H9 (cell line): ENCODE data around the gene STARD10. TPM values are rescaled to one million over a fixed set of nuclear protein-coding genes. Genes with fewer than 3 reads are reported as not detected.

Experiments used
- DNase-seq: peaks from one replicate; pipeline ENCODE4 v3.0.0-alpha.2; 2017
- H2AFZ ChIP-seq: one replicate; pipeline ENCODE4 v1.6.1; 2013; ENCODE audit warnings: mild to moderate bottlenecking, low read length, control low read depth, moderate library complexity
- H2AK5ac ChIP-seq: 2 replicates; pipeline ENCODE4 v1.6.1; 2013; ENCODE audit warnings: low read length, control low read depth, mixed read lengths; ENCODE audit not compliant: insufficient read length
- H2BK120ac ChIP-seq: one replicate; pipeline ENCODE4 v1.6.1; 2013; ENCODE audit warnings: low read depth, mild to moderate bottlenecking, low read length, control low read depth, inconsistent platforms; ENCODE audit not compliant: poor library complexity, severe bottlenecking
- H2BK12ac ChIP-seq: 2 replicates; pipeline ENCODE4 v1.6.1; 2013; ENCODE audit warnings: low read length, control low read depth, mixed read lengths, low read depth; ENCODE audit not compliant: insufficient read length
- H2BK15ac ChIP-seq: 2 replicates; pipeline ENCODE4 v1.6.1; 2013; ENCODE audit warnings: low read depth, low read length, control low read depth
- H2BK20ac ChIP-seq: one replicate; pipeline ENCODE4 v1.6.1; 2013; ENCODE audit warnings: low read depth, mild to moderate bottlenecking, low read length, control low read depth, inconsistent platforms; ENCODE audit not compliant: poor library complexity, severe bottlenecking
- H2BK5ac ChIP-seq: 2 replicates; pipeline ENCODE4 v1.6.1; 2013; ENCODE audit warnings: low read length, control low read depth, mixed read lengths; ENCODE audit not compliant: insufficient read length
- H3K14ac ChIP-seq: 2 replicates; pipeline ENCODE4 v1.6.1; 2013; ENCODE audit warnings: low read length, control low read depth; ENCODE audit not compliant: insufficient read depth
- H3K18ac ChIP-seq: 2 replicates; pipeline ENCODE4 v1.6.1; 2013; ENCODE audit warnings: low read depth, mild to moderate bottlenecking, mixed read lengths, low read length, control low read depth; ENCODE audit not compliant: insufficient read length
- H3K23ac ChIP-seq: 2 replicates; pipeline ENCODE4 v1.6.1; 2013; ENCODE audit warnings: low read length, control low read depth, mixed read lengths, low read depth; ENCODE audit not compliant: insufficient read length
- H3K23me2 ChIP-seq: 2 replicates; pipeline ENCODE4 v1.6.1; 2013; ENCODE audit warnings: low read depth, mild to moderate bottlenecking, mixed read lengths, low read length, control low read depth; ENCODE audit not compliant: insufficient read length, poor library complexity, severe bottlenecking
- H3K27ac ChIP-seq: 2 replicates; pipeline ENCODE4 v1.5.1; 2013; ENCODE audit warnings: low read length, control low read depth, mixed read lengths, low read depth; ENCODE audit not compliant: insufficient read length
- H3K27me3 ChIP-seq: 2 replicates; pipeline ENCODE4 v1.6.1; 2013; ENCODE audit warnings: low read length, control low read depth, inconsistent platforms; ENCODE audit not compliant: insufficient read depth
- H3K4ac ChIP-seq: 2 replicates; pipeline ENCODE4 v1.6.1; 2013; ENCODE audit warnings: low read depth, mild to moderate bottlenecking, control low read depth, inconsistent platforms, low read length, moderate library complexity
- H3K4me1 ChIP-seq: 2 replicates; pipeline ENCODE4 v1.6.1; 2013; ENCODE audit warnings: low read length, control low read depth, inconsistent platforms; ENCODE audit not compliant: insufficient read depth
- H3K4me2 ChIP-seq: 2 replicates; pipeline ENCODE4 v1.6.1; 2013; ENCODE audit warnings: low read length, control low read depth, mixed read lengths; ENCODE audit not compliant: insufficient read length, insufficient read depth
- H3K56ac ChIP-seq: 2 replicates; pipeline ENCODE4 v1.6.1; 2013; ENCODE audit warnings: low read depth, mild to moderate bottlenecking, mixed read lengths, low read length, control low read depth; ENCODE audit not compliant: insufficient read length
- H3K79me1 ChIP-seq: 2 replicates; pipeline ENCODE4 v1.6.1; 2013; ENCODE audit warnings: low read depth, mild to moderate bottlenecking, moderate library complexity, low read length, control low read depth, inconsistent platforms; ENCODE audit not compliant: insufficient read depth, poor library complexity, severe bottlenecking
- H3K79me2 ChIP-seq: 2 replicates; pipeline ENCODE4 v1.6.1; 2013; ENCODE audit warnings: low read length, control low read depth, inconsistent platforms; ENCODE audit not compliant: insufficient read depth
- H3K9ac ChIP-seq: 2 replicates; pipeline ENCODE4 v1.6.1; 2013; ENCODE audit warnings: low read length, control low read depth, mixed read lengths; ENCODE audit not compliant: insufficient read length; ENCODE audit errors: extremely low read depth
- H3K9me3 ChIP-seq: one replicate; pipeline ENCODE4 v1.6.1; 2013; ENCODE audit warnings: low read depth, low read length, inconsistent platforms; ENCODE audit not compliant: control insufficient read depth
- H3T11ph ChIP-seq: one replicate; pipeline ENCODE4 v1.6.1; 2013; ENCODE audit warnings: mild to moderate bottlenecking, low read length, control low read depth, inconsistent platforms
- H4K20me1 ChIP-seq: one replicate; pipeline ENCODE4 v1.6.1; 2013; ENCODE audit not compliant: control insufficient read depth, insufficient read length, insufficient read depth
- H4K5ac ChIP-seq: 2 replicates; pipeline ENCODE4 v1.6.1; 2013; ENCODE audit warnings: low read depth, mild to moderate bottlenecking, mixed read lengths, low read length, control low read depth; ENCODE audit not compliant: insufficient read length
- H4K8ac ChIP-seq: replicated peaks from 2 replicates; pipeline ENCODE4 v1.6.1; 2013; ENCODE audit warnings: low read length, control low read depth, mixed read lengths, low read depth; ENCODE audit not compliant: insufficient read length
- H4K91ac ChIP-seq: 2 replicates; pipeline ENCODE4 v1.6.1; 2013; ENCODE audit warnings: low read depth, mild to moderate bottlenecking, moderate library complexity, mixed read lengths, low read length, control low read depth; ENCODE audit not compliant: insufficient read length
- H3K27ac Mint-ChIP-seq, 3 experiments: 2 replicates in 2 of 3; 3 replicates in 1 of 3; pipeline ENCODE4 v1.8.0; 2020 to 2021; ENCODE audit warnings: mixed read lengths in 3 of 3, mild to moderate bottlenecking in 1 of 3, moderate library complexity in 1 of 3
- H3K27me3 Mint-ChIP-seq: 2 replicates; pipeline ENCODE4 v1.8.0; 2021; ENCODE audit warnings: low read depth, mild to moderate bottlenecking, moderate library complexity, mixed read lengths
- H3K36me3 Mint-ChIP-seq, 3 experiments: 2 replicates in 2 of 3; 3 replicates in 1 of 3; pipeline ENCODE4 v1.8.0; 2020 to 2021; ENCODE audit warnings: low read depth in 3 of 3, mixed read lengths in 3 of 3; ENCODE audit not compliant: insufficient read depth in 1 of 3
- H3K4me1 Mint-ChIP-seq, 2 experiments: 2 replicates each; pipeline ENCODE4 v1.8.0; 2020; ENCODE audit warnings: mixed read lengths in 2 of 2
- H3K4me3 Mint-ChIP-seq, 2 experiments: 2 replicates in 1 of 2; 3 replicates in 1 of 2; pipeline ENCODE4 v1.8.0; 2020 to 2021; ENCODE audit warnings: mild to moderate bottlenecking in 2 of 2, mixed read lengths in 2 of 2, moderate library complexity in 1 of 2
- H3K9me3 Mint-ChIP-seq, 2 experiments: 2 replicates in 1 of 2; 3 replicates in 1 of 2; pipeline ENCODE4 v1.8.0; 2020; ENCODE audit warnings: mild to moderate bottlenecking in 2 of 2, mixed read lengths in 2 of 2, moderate library complexity in 1 of 2
- CTCF ChIP-seq: fragments of 200-600 bp; sonication (generic); conservative IDR thresholded peaks from 3 replicates; pipeline ENCODE4 v1.8.0; 2021; ENCODE audit warnings: antibody characterized with exemption, mild to moderate bottlenecking
- WGBS: extraction: QIAGEN DNeasy Blood & Tissue Kit; methylation state at CpG from one replicate; pipeline ENCODE4 v1.1.7; 2013; ENCODE audit warnings: missing lambda C conversion rate, low lambda C conversion rate, mixed read lengths; ENCODE audit not compliant: insufficient read length; ENCODE audit errors: extremely low coverage; 5-methylcytosine and 5-hydroxymethylcytosine counted together
- total RNA-seq: library from RNA; stranded (reverse); gene quantifications from 2 replicates; pipeline ENCODE4 v1.2.1, GENCODE V29; 2021

Gene STARD10
- total RNA-seq, 1 experiment from 2014 or later, result 24.4 TPM

GRCh38 chr11:72815110-72815618 is 21.3 kb upstream of the STARD10 start:
- Mint-ChIP-seq H3K4me1 (peaks cover 27 to 29% of the 10 kb centered on the region in 2 experiments), H3K27ac (no peak overlapping the region), H3K27me3 (peaks cover 7% of the 10 kb centered on the region), H3K9me3 (no peaks in the 10 kb centered on the region; a peak in 1 of 5 replicates), H3K4me3 (peak overlapping the region; percentile 93 to 98), H3K36me3 (peaks cover 4 to 27% (median 26%) of the 10 kb centered on the region in 3 experiments; a peak in 6 of 7 replicates)
- Histone ChIP-seq H3K79me1 (no peaks in the 10 kb centered on the region), H3K14ac (no peak overlapping the region), H2BK5ac (no peak overlapping the region), H3K27ac (no peak overlapping the region), H2BK120ac (no peak overlapping the region), H3K23ac (no peak overlapping the region), H2BK20ac (no peak overlapping the region), H4K20me1 (no peaks in the 10 kb centered on the region), H3K27me3 (no peaks in the 10 kb centered on the region), H2BK12ac (no peak overlapping the region), H2AK5ac (no peak overlapping the region), H3K18ac (no peak overlapping the region), H4K8ac (no peak overlapping the region), H3K4me2 (peak overlapping the region; percentile 52), H3K4ac (no peak overlapping the region), H3K9ac (peak overlapping the region; percentile 75), H3K9me3 (no peaks in the 10 kb centered on the region), H3T11ph (no peak overlapping the region), H3K79me2 (no peaks in the 10 kb centered on the region), H3K23me2 (peaks cover 17% of the 10 kb centered on the region), H2BK15ac (no peak overlapping the region), H3K56ac (no peak overlapping the region), H3K4me1 (peaks cover 5% of the 10 kb centered on the region; the same call in 1 of the 2 replicates), H4K91ac (no peak overlapping the region), H2AFZ (no peak overlapping the region), H4K5ac (no peak overlapping the region)
- no CpG with 5 or more reads among the region's 13 CpGs for WGBS
- no peak for DNase-seq
- TF ChIP-seq CTCF, result no peak
